K562 (cell line): ENCODE data around the gene NISCH. TPM values are rescaled to one million over a fixed set of nuclear protein-coding genes. Genes with fewer than 3 reads are reported as not detected.

Experiments
- ATAC-seq: fragments of 200-7000 bp; cut with Tn5 transposase; 3 replicates; pipeline ENCODE4 v1.9.1; 2020; ENCODE audit warnings: moderate library complexity
- BruUV-seq: library from RNA; stranded (reverse); fragments of 400-500 nt; replicated peaks from 2 replicates; lab custom pipeline; 2021; lab: Mats Ljungman, UMichigan
- CTCF ChIA-PET: fragments of 300-600 bp; formaldehyde crosslinking; extraction: SDS; loops from one replicate; lab custom pipeline; 2021; ENCODE audit warnings: low intra/inter-chr PET ratio; lab: Yijun Ruan, JAX
- POLR2A ChIA-PET: fragments of 300-600, 350-650 bp; sonication (Branson Sonifier 250); formaldehyde crosslinking; extraction: SDS; loops from one replicate; lab custom pipeline; 2021; ENCODE audit warnings: antibody characterized with exemption, inconsistent platforms; lab: Yijun Ruan, JAX
- DNase-seq, 4 experiments: peaks; one replicate each; pipeline versions ENCODE4 v3.0.0 to v3.0.0-alpha.2; 2011 to 2018; ENCODE audit warnings: low spot score in 3 of 4, mixed read lengths in 3 of 4; ENCODE audit errors: extremely low read depth in 1 of 4
- FAIRE-seq: peaks from 2 replicates; lab custom pipeline; 2011; peaks lifted over from hg19 to GRCh38; lab: Jason Lieb, UNC
- H2AFZ ChIP-seq: 2 replicates; pipeline ENCODE4 v1.6.0; 2011; ENCODE audit warnings: low read depth, low read length, control low read depth, inconsistent platforms
- H3K27ac ChIP-seq: fragments of 200-600 bp; 3 replicates; pipeline ENCODE4 v1.8.0; 2011; ENCODE audit warnings: low read depth, mild to moderate bottlenecking, control low read depth, inconsistent platforms, low read length, moderate library complexity, mixed read lengths; ENCODE audit errors: extremely low read depth
- H3K27me3 ChIP-seq, 2 experiments: fragments of 300-600 bp in 1 of 2; 2 replicates in 1 of 2; 3 replicates in 1 of 2; pipeline versions ENCODE4 v1.6.0 to v1.8.0; 2011; ENCODE audit warnings: inconsistent platforms in 2 of 2, low read length in 2 of 2, mild to moderate bottlenecking in 1 of 2, mixed read lengths in 1 of 2, moderate library complexity in 1 of 2; ENCODE audit not compliant: control insufficient read depth in 2 of 2, insufficient read depth in 2 of 2
- H3K36me3 ChIP-seq: fragments of 300-600 bp; 3 replicates; pipeline ENCODE4 v1.8.0; 2011; ENCODE audit warnings: mild to moderate bottlenecking, low read length, inconsistent platforms; ENCODE audit not compliant: control insufficient read depth, insufficient read depth
- H3K4me1 ChIP-seq, 2 experiments: fragments of 200-600 bp in 1 of 2; replicated peaks in 1 of 2; 2 replicates in 1 of 2; 3 replicates in 1 of 2; pipeline versions ENCODE4 v1.5.1 to v1.8.0; 2011; ENCODE audit warnings: inconsistent platforms in 2 of 2, low read length in 2 of 2, mild to moderate bottlenecking in 1 of 2, mixed read lengths in 1 of 2, moderate library complexity in 1 of 2; ENCODE audit not compliant: control insufficient read depth in 2 of 2, insufficient read depth in 2 of 2
- H3K4me2 ChIP-seq: 2 replicates; pipeline ENCODE4 v1.6.1; 2011; ENCODE audit warnings: low read length, control low read depth, inconsistent platforms, mixed read lengths; ENCODE audit not compliant: insufficient read depth
- H3K4me3 ChIP-seq: fragments of 200-600 bp; sonication (generic), shearing (Covaris generic); 2 replicates; pipeline ENCODE4 v1.5.1; 2016; ENCODE audit warnings: control low read depth, inconsistent platforms
- H3K79me2 ChIP-seq: fragments of 200-600 bp; 3 replicates; pipeline ENCODE4 v1.8.0; 2011; ENCODE audit warnings: low read length, inconsistent platforms; ENCODE audit not compliant: control insufficient read depth, insufficient read depth
- H3K9ac ChIP-seq, 2 experiments: 2 replicates each; pipeline versions ENCODE4 v1.6.0 to v1.6.1; 2011; ENCODE audit warnings: low read depth in 2 of 2, low read length in 2 of 2, control low read depth in 1 of 2, inconsistent platforms in 1 of 2, mild to moderate bottlenecking in 1 of 2, mixed read lengths in 1 of 2; ENCODE audit not compliant: insufficient read depth in 1 of 2
- H3K9me1 ChIP-seq: one replicate; pipeline ENCODE4 v1.6.0; 2011; ENCODE audit warnings: inconsistent platforms, mild to moderate bottlenecking, low read length, moderate library complexity; ENCODE audit not compliant: control insufficient read depth, insufficient read depth
- H3K9me3 ChIP-seq: replicated peaks from 2 replicates; pipeline ENCODE4 v1.5.1; 2011; ENCODE audit warnings: low read depth, low read length, inconsistent platforms; ENCODE audit not compliant: control insufficient read depth, insufficient read depth
- H4K20me1 ChIP-seq: replicated peaks from 2 replicates; pipeline ENCODE4 v1.6.1; 2011; ENCODE audit warnings: low read length, inconsistent platforms, mixed read lengths; ENCODE audit not compliant: control insufficient read depth, insufficient read depth
- FOSL1 ChIP-seq: fragments of 200-800 bp; sonication (Bioruptor generic); conservative IDR thresholded peaks from 2 replicates; pipeline ENCODE4 v1.6.1; 2016; ENCODE audit warnings: missing genetic modification characterization, missing compliant biosample characterization
- HDAC1 ChIP-seq, 2 experiments: fragments of 450-650 bp; IDR thresholded peaks; 2 replicates each; pipeline ENCODE4 v1.6.1; 2016 to 2017; ENCODE audit warnings: inconsistent platforms in 1 of 2, mild to moderate bottlenecking in 1 of 2, moderate library complexity in 1 of 2
- HES1 ChIP-seq: fragments of 450-650 bp; IDR thresholded peaks from 2 replicates; pipeline ENCODE4 v1.6.1; 2016; ENCODE audit warnings: low read depth, mild to moderate bottlenecking, moderate library complexity
- ID3 ChIP-seq, 2 experiments: fragments of 250-450 bp in 1 of 2; fragments of 450-650 bp in 1 of 2; sonication (Bioruptor Pico) in 1 of 2; IDR thresholded peaks; 2 replicates each; pipeline versions ENCODE4 v1.6.1 to v1.8.0; 2016 to 2021; ENCODE audit warnings: mild to moderate bottlenecking in 2 of 2, moderate library complexity in 2 of 2, missing compliant biosample characterization in 1 of 2, missing genetic modification characterization in 1 of 2
- MAFG ChIP-seq: fragments of 450-650 bp; conservative IDR thresholded peaks from 2 replicates; pipeline ENCODE4 v1.6.1; 2016; ENCODE audit warnings: missing genetic modification characterization, missing compliant biosample characterization
- MEIS2 ChIP-seq: fragments of 450-650 bp; IDR thresholded peaks from 2 replicates; pipeline ENCODE4 v1.6.1; 2014; ENCODE audit warnings: mild to moderate bottlenecking; ENCODE audit not compliant: partially characterized antibody
- MYBL2 ChIP-seq, 2 experiments: fragments of 450-650 bp in 1 of 2; sonication (generic) in 1 of 2; formaldehyde crosslinking in 1 of 2; IDR thresholded peaks; 2 replicates each; pipeline versions ENCODE4 v1.6.1 to v1.8.1; 2017 to 2022; ENCODE audit warnings: borderline replicate concordance in 1 of 2, inconsistent platforms in 1 of 2, low read depth in 1 of 2, mild to moderate bottlenecking in 1 of 2, missing genetic modification reagents in 1 of 2, moderate library complexity in 1 of 2
- NFE2 ChIP-seq: IDR thresholded peaks from 2 replicates; pipeline ENCODE4 v1.6.1; 2014; ENCODE audit warnings: antibody characterized with exemption, low read depth
- NR2F6 ChIP-seq: fragments of 450-650 bp; formaldehyde crosslinking; IDR thresholded peaks from 2 replicates; pipeline ENCODE4 v1.4.0; 2020; ENCODE audit warnings: mild to moderate bottlenecking
- POLR2AphosphoS5 ChIP-seq: IDR thresholded peaks from 2 replicates; pipeline ENCODE4 v1.6.1; 2011; ENCODE audit warnings: mild to moderate bottlenecking, low read depth, low read length, moderate library complexity; ENCODE audit not compliant: control insufficient read depth, insufficient read depth
- POLR3G ChIP-seq: IDR thresholded peaks from 2 replicates; pipeline ENCODE4 v1.6.1; 2011; ENCODE audit not compliant: insufficient read length, insufficient replicate concordance; ENCODE audit errors: extremely low read depth
- RNF2 ChIP-seq: sonication (generic); IDR thresholded peaks from 2 replicates; pipeline ENCODE4 v1.6.1; 2016
- SETDB1 ChIP-seq: IDR thresholded peaks from one replicate; pipeline ENCODE4 v1.6.1; 2012; ENCODE audit warnings: low read length, control low read depth, inconsistent platforms
- SMARCE1 ChIP-seq: fragments of 450-650 bp; IDR thresholded peaks from 2 replicates; pipeline ENCODE4 v1.7.1; 2016; ENCODE audit warnings: mild to moderate bottlenecking
- TRIM28 ChIP-seq: fragments of 450-650 bp; IDR thresholded peaks from 2 replicates; pipeline ENCODE4 v1.6.1; 2017
- ZFP1 ChIP-seq: fragments of 450-650 bp; formaldehyde crosslinking; IDR thresholded peaks from 2 replicates; pipeline ENCODE4 v1.4.0; 2020; ENCODE audit warnings: mild to moderate bottlenecking, mixed read lengths
- WGBS: fragments of 100-300 bp; shearing (Covaris generic); methylation state at CpG from one replicate; pipeline ENCODE4 v1.1.6; 2016; ENCODE audit warnings: low coverage, mixed read lengths; ENCODE audit not compliant: insufficient coverage; ENCODE audit errors: missing lambda C conversion rate; 5-methylcytosine and 5-hydroxymethylcytosine counted together
- in situ Hi-C: fragments of 300-500 bp; cut with MboI; formaldehyde crosslinking; loops from 4 replicates; pipeline ENCODE4 v1.15.0; 2018; ENCODE audit warnings: inconsistent platforms, mixed read lengths
- intact Hi-C: fragments of 100-400 bp; cut with micrococcal nuclease; formaldehyde crosslinking; loops from 2 replicates; pipeline ENCODE4 v1.14.2; 2022
- polyA plus RNA-seq, 8 experiments: library from polyadenylated mRNA; depleted of rRNA in 4 of 8; stranded (reverse) in 5 of 8; unstranded in 3 of 8; fragments of >200 nt; fragmentation: Nextera tagmentation in 2 of 8; fragmentation: Illumina TruSeq in 1 of 8; extraction: Ambion mirVana in 2 of 8; extraction: Trizol in 1 of 8; gene quantifications; 2 replicates each; pipeline versions ENCODE4 v1.2.1 to v1.2.3, GENCODE V29; 2011 to 2014; ENCODE audit warnings: inconsistent platforms in 1 of 8, missing spikeins in 1 of 8
- total RNA-seq, 7 experiments: library from RNA; depleted of rRNA in 6 of 7; stranded (reverse); fragments of >200 nt in 6 of 7; fragmentation: Illumina TruSeq in 2 of 7; extraction: Trizol in 2 of 7; gene quantifications; 2 replicates each; pipeline versions ENCODE4 v1.2.1 to v1.2.3, GENCODE V29; 2011 to 2021; ENCODE audit warnings: low replicate concordance in 1 of 7

Gene NISCH
- total and polyA plus RNA-seq, 9 of the 15 experiments (the other 6 are each of a cell fraction or from before 2014, with no cell fraction given) = 0.44 to 43.5 (median 23.4) TPM

GRCh38 chr3:52484680-52485461 lies 29.5 kb downstream of the NISCH start:
- ATAC-seq (no peak), DNase-seq (no peak), FAIRE-seq (no peak)
- H2AFZ ChIP-seq = no peak overlapping the region
- H3K4me1 ChIP-seq = peaks cover 0 to 13% of the 10 kb centered on the region in 2 experiments; a peak in 2 of 5 replicates
- H4K20me1 ChIP-seq = no peaks in the 10 kb centered on the region
- intact Hi-C loops (loop anchor here (5.0 kb wide), 1 partner anchor 197 kb away; no protein-coding TSS in a partner anchor), in situ Hi-C loops (no loop called here)
- no peak overlapping the region for H3K4me3 ChIP-seq
- H3K9ac ChIP-seq = no peak overlapping the region
- no peaks in the 10 kb centered on the region for H3K9me3 ChIP-seq
- H3K27ac ChIP-seq = no peak overlapping the region
- H3K79me2 ChIP-seq = no peaks in the 10 kb centered on the region
- BruUV-seq = no TSS peak
- ChIA-PET POLR2A (no interaction called here), CTCF (no interaction called here)
- TF ChIP-seq RNF2 (no peak), NR2F6 (no peak), MYBL2 (IDR thresholded peaks at IDR 0.05; ENCODE audit: low read depth) (no peak), MYBL2 (CRISPR knock-in tag; IDR thresholded peaks at IDR 0.05; ENCODE audit: borderline replicate concordance) (no peak), ID3 (CRISPR knock-in tag; IDR thresholded peaks at IDR 0.05) (no peak), ID3 (tag; IDR thresholded peaks at IDR 0.05) (no peak), POLR3G (no peak), TRIM28 (no peak), FOSL1 (tag) (no peak), HDAC1 (IDR thresholded peaks at IDR 0.05) (no peak), ZFP1 (no peak), MAFG (tag) (no peak), SMARCE1 (no peak), HES1 (no peak), MEIS2 (no peak), SETDB1 (no peak), POLR2AphosphoS5 (no peak), NFE2 (no peak)
- H3K36me3 ChIP-seq = peaks cover 63% of the 10 kb centered on the region; the same call in 1 of the 3 replicates
- 84% methylated on average over 7 of the region's 10 CpGs for WGBS
- no peak overlapping the region for H3K4me2 ChIP-seq
- no peaks in the 10 kb centered on the region for H3K27me3 ChIP-seq
- no peaks in the 10 kb centered on the region for H3K9me1 ChIP-seq
